IMR-90 (cell line): ENCODE measurements around the gene CA6. TPM values are rescaled to one million over a fixed set of nuclear protein-coding genes. Genes with fewer than 3 reads are reported as not detected.

ENCODE experiments used
- ATAC-seq: fragments of 200-7000 bp; cut with Tn5 transposase; 2 replicates; pipeline ENCODE4 v1.9.1; 2020; ENCODE audit warnings: low read depth, mild to moderate bottlenecking, moderate library complexity
- BruUV-seq: library from RNA; stranded (reverse); fragments of 400-500 nt; replicated peaks from 2 replicates; lab custom pipeline; 2021; lab: Mats Ljungman, UMichigan
- CTCF ChIA-PET: fragments of 300-600 bp; formaldehyde crosslinking; extraction: SDS; loops from one replicate; lab custom pipeline; 2021; ENCODE audit warnings: antibody characterized with exemption; lab: Yijun Ruan, JAX
- POLR2A ChIA-PET: fragments of 300-600 bp; sonication (Branson Sonifier 250); formaldehyde crosslinking; loops from one replicate; lab custom pipeline; 2022; ENCODE audit warnings: antibody characterized with exemption; ENCODE audit not compliant: unreplicated experiment; lab: Charles Lee
- DNase-seq: peaks from one replicate; pipeline ENCODE4 v3.0.0; 2013
- H2AFZ ChIP-seq: replicated peaks from 2 replicates; pipeline ENCODE3; 2013; ENCODE audit warnings: low read length, mild to moderate bottlenecking; ENCODE audit not compliant: poor library complexity
- H2AK5ac ChIP-seq: 2 replicates; pipeline ENCODE4 v1.6.1; 2013; ENCODE audit warnings: low read depth, low read length, inconsistent platforms
- H2AK9ac ChIP-seq: replicated peaks from 2 replicates; pipeline ENCODE3; 2013; ENCODE audit warnings: mild to moderate bottlenecking, low read depth, low read length, moderate library complexity; ENCODE audit not compliant: poor library complexity
- H2BK120ac ChIP-seq: 2 replicates; pipeline ENCODE4 v1.6.1; 2013; ENCODE audit warnings: low read depth, low read length, inconsistent platforms
- H2BK15ac ChIP-seq: 3 replicates; pipeline ENCODE4 v1.6.1; 2013; ENCODE audit warnings: low read depth, low read length, inconsistent platforms
- H2BK20ac ChIP-seq: 2 replicates; pipeline ENCODE4 v1.6.1; 2013; ENCODE audit warnings: low read depth, mild to moderate bottlenecking, inconsistent platforms, low read length, moderate library complexity
- H2BK5ac ChIP-seq: 2 replicates; pipeline ENCODE4 v1.6.1; 2013; ENCODE audit warnings: mild to moderate bottlenecking, low read depth, low read length, inconsistent platforms; ENCODE audit not compliant: poor library complexity, severe bottlenecking
- H3K14ac ChIP-seq: replicated peaks from 2 replicates; pipeline ENCODE4 v1.6.1; 2013; ENCODE audit warnings: low read depth, low read length, inconsistent platforms
- H3K18ac ChIP-seq: 2 replicates; pipeline ENCODE4 v1.6.1; 2013; ENCODE audit warnings: low read depth, low read length, control low read depth
- H3K23ac ChIP-seq: 2 replicates; pipeline ENCODE4 v1.6.1; 2013; ENCODE audit warnings: low read depth, low read length, inconsistent platforms
- H3K27ac ChIP-seq: 2 replicates; pipeline ENCODE4 v1.5.1; 2013; ENCODE audit warnings: mild to moderate bottlenecking, control low read depth, low read length; ENCODE audit not compliant: insufficient read depth
- H3K27me3 ChIP-seq: 2 replicates; pipeline ENCODE4 v1.6.1; 2013; ENCODE audit warnings: low read length; ENCODE audit not compliant: control insufficient read depth, insufficient read depth
- H3K36me3 ChIP-seq: 2 replicates; pipeline ENCODE4 v1.6.1; 2013; ENCODE audit warnings: low read length, mixed read lengths; ENCODE audit not compliant: control insufficient read depth, insufficient read depth
- H3K4ac ChIP-seq: 2 replicates; pipeline ENCODE4 v1.6.1; 2013; ENCODE audit warnings: low read depth, low read length, inconsistent platforms
- H3K4me1 ChIP-seq: 2 replicates; pipeline ENCODE4 v1.6.1; 2013; ENCODE audit warnings: low read length, mixed read lengths; ENCODE audit not compliant: control insufficient read depth, insufficient read depth
- H3K4me2 ChIP-seq: 2 replicates; pipeline ENCODE4 v1.6.1; 2013; ENCODE audit warnings: low read depth, mild to moderate bottlenecking, control low read depth, low read length, moderate library complexity
- H3K4me3 ChIP-seq: 2 replicates; pipeline ENCODE4 v1.5.1; 2013; ENCODE audit warnings: low read depth, mild to moderate bottlenecking, control low read depth, low read length, moderate library complexity; ENCODE audit not compliant: insufficient read depth
- H3K56ac ChIP-seq: 2 replicates; pipeline ENCODE4 v1.6.1; 2013; ENCODE audit warnings: low read length, inconsistent platforms; ENCODE audit not compliant: insufficient read depth; ENCODE audit errors: extremely low read depth
- H3K79me1 ChIP-seq, 2 experiments: 2 replicates each; pipeline ENCODE4 v1.6.1; 2013; ENCODE audit warnings: low read length in 2 of 2, inconsistent platforms in 1 of 2, low read depth in 1 of 2
- H3K9ac ChIP-seq: 2 replicates; pipeline ENCODE4 v1.6.1; 2013; ENCODE audit warnings: low read depth, low read length, control low read depth
- H3K9me1 ChIP-seq: 2 replicates; pipeline ENCODE4 v1.6.1; 2013; ENCODE audit warnings: low read length, inconsistent platforms; ENCODE audit not compliant: insufficient read depth
- H3K9me3 ChIP-seq: 2 replicates; pipeline ENCODE4 v1.6.1; 2013; ENCODE audit warnings: low read length; ENCODE audit not compliant: control insufficient read depth, insufficient read depth
- H4K20me1 ChIP-seq: 2 replicates; pipeline ENCODE4 v1.6.1; 2013; ENCODE audit warnings: low read length, inconsistent platforms; ENCODE audit not compliant: insufficient read depth
- H4K5ac ChIP-seq: 2 replicates; pipeline ENCODE4 v1.6.1; 2013; ENCODE audit warnings: mild to moderate bottlenecking, low read depth, low read length, control low read depth
- H4K8ac ChIP-seq, 2 experiments: 2 replicates each; pipeline ENCODE4 v1.6.1; 2013; ENCODE audit warnings: low read depth in 2 of 2, low read length in 2 of 2, control low read depth in 1 of 2, inconsistent platforms in 1 of 2
- H4K91ac ChIP-seq: 2 replicates; pipeline ENCODE4 v1.6.1; 2013; ENCODE audit warnings: low read depth, low read length, inconsistent platforms; ENCODE audit not compliant: insufficient read depth
- BHLHE40 ChIP-seq: fragments of 150-350 bp; IDR thresholded peaks from 2 replicates; pipeline ENCODE4 v1.6.1; 2016; ENCODE audit warnings: mild to moderate bottlenecking, low read depth, low read length
- CEBPB ChIP-seq: IDR thresholded peaks from 2 replicates; pipeline ENCODE4 v1.6.1; 2012; ENCODE audit warnings: low read depth, low read length, improper control_type of control experiment
- CHD1 ChIP-seq: IDR thresholded peaks from 2 replicates; pipeline ENCODE4 v1.6.1; 2012; ENCODE audit warnings: low read depth, low read length, improper control_type of control experiment
- CTCF ChIP-seq: conservative IDR thresholded peaks from 2 replicates; pipeline ENCODE4 v1.5.1; 2012; ENCODE audit warnings: mild to moderate bottlenecking, low read depth, low read length, improper control_type of control experiment
- ELK1 ChIP-seq: fragments of 150-350 bp; IDR thresholded peaks from 2 replicates; pipeline ENCODE4 v1.6.1; 2016; ENCODE audit warnings: low read depth, mild to moderate bottlenecking, low read length, moderate library complexity, borderline replicate concordance
- FOS ChIP-seq: fragments of 150-350 bp; IDR thresholded peaks from 2 replicates; pipeline ENCODE4 v1.6.1; 2016; ENCODE audit warnings: low read depth, low read length
- MAFK ChIP-seq: IDR thresholded peaks from 2 replicates; pipeline ENCODE4 v1.6.1; 2012; ENCODE audit warnings: low read depth, low read length, improper control_type of control experiment
- MAZ ChIP-seq: IDR thresholded peaks from 2 replicates; pipeline ENCODE4 v1.6.1; 2012; ENCODE audit warnings: low read depth, mild to moderate bottlenecking, low read length, improper control_type of control experiment, moderate library complexity, borderline replicate concordance
- MXI1 ChIP-seq: IDR thresholded peaks from 2 replicates; pipeline ENCODE4 v1.6.1; 2012; ENCODE audit warnings: low read depth, mild to moderate bottlenecking, low read length, moderate library complexity, borderline replicate concordance
- NFE2L2 ChIP-seq: fragments of 150-350 bp; IDR thresholded peaks from 2 replicates; pipeline ENCODE4 v1.6.1; 2016; ENCODE audit warnings: low read depth, mild to moderate bottlenecking, low read length
- POLR2A ChIP-seq: IDR thresholded peaks from 2 replicates; pipeline ENCODE4 v1.6.1; 2012; ENCODE audit warnings: mild to moderate bottlenecking, low read depth, low read length
- RAD21 ChIP-seq: IDR thresholded peaks from 2 replicates; pipeline ENCODE4 v1.6.1; 2012; ENCODE audit warnings: low read length, improper control_type of control experiment
- RCOR1 ChIP-seq: IDR thresholded peaks from 2 replicates; pipeline ENCODE4 v1.6.1; 2012; ENCODE audit warnings: mild to moderate bottlenecking, low read length, improper control_type of control experiment; ENCODE audit not compliant: insufficient replicate concordance
- RFX5 ChIP-seq: IDR thresholded peaks from 2 replicates; pipeline ENCODE4 v1.8.0; 2012; ENCODE audit warnings: low read depth, mild to moderate bottlenecking, low read length, moderate library complexity
- SMC3 ChIP-seq: fragments of 150-350 bp; IDR thresholded peaks from 2 replicates; pipeline ENCODE4 v1.6.1; 2016; ENCODE audit warnings: low read depth, mild to moderate bottlenecking, antibody characterized with exemption, low read length, moderate library complexity
- USF2 ChIP-seq: fragments of 150-350 bp; IDR thresholded peaks from 2 replicates; pipeline ENCODE4 v1.6.1; 2017; ENCODE audit warnings: mild to moderate bottlenecking, antibody characterized with exemption, low read length, low read depth
- WGBS, 2 experiments: methylation state at CpG; one replicate each; pipeline versions ENCODE4 v1.1.5 to v1.1.7; 2013; ENCODE audit warnings: missing lambda C conversion rate in 2 of 2; ENCODE audit not compliant: insufficient read length in 1 of 2; ENCODE audit errors: extremely low coverage in 2 of 2; 5-methylcytosine and 5-hydroxymethylcytosine counted together
- dilution Hi-C: fragments of 300-500 bp; cut with HindIII; formaldehyde crosslinking; loops from one replicate; pipeline ENCODE4 v1.14.3; 2018; ENCODE audit warnings: low sequenced_read_pairs; ENCODE audit not compliant: unreplicated experiment
- in situ Hi-C: fragments of 300-500 bp; cut with MboI; formaldehyde crosslinking; loops from 3 replicates; pipeline ENCODE4 v1.14.3; 2019; ENCODE audit warnings: low sequenced_read_pairs, inconsistent platforms, mixed read lengths
- intact Hi-C: fragments of 100-400 bp; cut with micrococcal nuclease; formaldehyde crosslinking; loops from 2 replicates; pipeline ENCODE4 v1.10.0; 2022
- polyA plus RNA-seq, 3 experiments: library from polyadenylated mRNA; depleted of rRNA; stranded (reverse); fragments of >200 nt; gene quantifications; 2 replicates each; pipeline ENCODE4 v1.2.3, GENCODE V29; 2012; ENCODE audit warnings: low replicate concordance in 1 of 3
- total RNA-seq: library from RNA; depleted of rRNA; stranded (reverse); fragments of >200 nt; gene quantifications from 2 replicates; pipeline ENCODE4 v1.2.3, GENCODE V29; 2012

CA6 gene
- total and polyA plus RNA-seq, 2 of the 4 experiments (the other 2 are of a cell fraction), result not detected

- H3K9me3 ChIP-seq, result no peaks in the 10 kb centered on the region
- H4K20me1 ChIP-seq, result no peaks in the 10 kb centered on the region
- no peak overlapping the region for H2BK20ac ChIP-seq
- H3K79me1 ChIP-seq, result no peaks in the 10 kb centered on the region
- no peak overlapping the region for H2AK5ac ChIP-seq
- DNase-seq (no peak), ATAC-seq (no peak)
- dilution Hi-C loops, result no loop called here
- no peak overlapping the region for H4K5ac ChIP-seq
- H3K18ac ChIP-seq, result no peak overlapping the region
- H3K56ac ChIP-seq, result no peak overlapping the region
- H2BK15ac ChIP-seq, result no peak overlapping the region
- ChIA-PET CTCF (interaction anchor here (1.1 kb wide), 1 partner anchor 15 kb away, joined by 3 read pairs; no protein-coding TSS in a partner anchor), POLR2A (no interaction called here)
- H3K27ac ChIP-seq, result no peak overlapping the region
- no peak overlapping the region for H3K4me3 ChIP-seq
- H2BK5ac ChIP-seq, result no peak overlapping the region
- no peak overlapping the region for H3K4ac ChIP-seq
- whole genome bisulfite sequencing, 2 experiments, result 83% methylated on average over 2 of the region's 4 CpGs; no CpG with 5 or more reads in 1 of the 2 experiments
- intact Hi-C loops, result loop anchor here (5.0 kb wide), 1 partner anchor 118 kb away; no protein-coding TSS in a partner anchor
- H2BK120ac ChIP-seq, result no peak overlapping the region
- H3K4me2 ChIP-seq, result no peak overlapping the region
- no peak overlapping the region for H3K23ac ChIP-seq
- H3K36me3 ChIP-seq, result no peaks in the 10 kb centered on the region
- no peaks in the 10 kb centered on the region; the same call in none of the 2 replicates for H3K4me1 ChIP-seq
- H4K8ac ChIP-seq, result no peak overlapping the region
- H2AK9ac ChIP-seq, result no peak overlapping the region
- H2AFZ ChIP-seq, result no peak overlapping the region
- no TSS peak for BruUV-seq
- H3K9me1 ChIP-seq, result 0 out of 2 replicates have a peak, but pooled peaks cover 5% of the 10 kb centered on the region
- in situ Hi-C loops, result loop anchor here (5.0 kb wide), 1 partner anchor 73 kb away; no protein-coding TSS in a partner anchor
- H3K27me3 ChIP-seq, result peaks cover 1% of the 10 kb centered on the region; the same call in 1 of the 2 replicates
- no peak overlapping the region for H3K14ac ChIP-seq
- no peak for TF ChIP-seq MXI1
- TF ChIP-seq USF2, result no peak
- no peak for TF ChIP-seq ELK1
- TF ChIP-seq MAFK, result no peak
- no peak for TF ChIP-seq POLR2A
- TF ChIP-seq SMC3, result no peak
- no peak for TF ChIP-seq CHD1
- TF ChIP-seq RCOR1, result no peak
- TF ChIP-seq MAZ, result no peak
- no peak for TF ChIP-seq RAD21
- no peak for TF ChIP-seq RFX5
- TF ChIP-seq CEBPB, result no peak
- no peak for TF ChIP-seq BHLHE40
- TF ChIP-seq NFE2L2, result no peak
- no peak for TF ChIP-seq FOS
- TF ChIP-seq CTCF, result no peak
- no peak overlapping the region for H4K91ac ChIP-seq
- H3K9ac ChIP-seq, result no peak overlapping the region
Measured at GRCh38 chr1:8989821-8990220, 44.2 kb downstream of the CA6 start.
